ENCODE results near the gene ADAMTS4. TPM values are rescaled to one million over a fixed set of nuclear protein-coding genes. Genes with fewer than 3 reads are reported as not detected.

The ADAMTS4 gene
- total and polyA plus RNA-seq, 2 of the 4 experiments (the other 2 are of a cell fraction): 0.39 to 0.72 TPM

DNA sequence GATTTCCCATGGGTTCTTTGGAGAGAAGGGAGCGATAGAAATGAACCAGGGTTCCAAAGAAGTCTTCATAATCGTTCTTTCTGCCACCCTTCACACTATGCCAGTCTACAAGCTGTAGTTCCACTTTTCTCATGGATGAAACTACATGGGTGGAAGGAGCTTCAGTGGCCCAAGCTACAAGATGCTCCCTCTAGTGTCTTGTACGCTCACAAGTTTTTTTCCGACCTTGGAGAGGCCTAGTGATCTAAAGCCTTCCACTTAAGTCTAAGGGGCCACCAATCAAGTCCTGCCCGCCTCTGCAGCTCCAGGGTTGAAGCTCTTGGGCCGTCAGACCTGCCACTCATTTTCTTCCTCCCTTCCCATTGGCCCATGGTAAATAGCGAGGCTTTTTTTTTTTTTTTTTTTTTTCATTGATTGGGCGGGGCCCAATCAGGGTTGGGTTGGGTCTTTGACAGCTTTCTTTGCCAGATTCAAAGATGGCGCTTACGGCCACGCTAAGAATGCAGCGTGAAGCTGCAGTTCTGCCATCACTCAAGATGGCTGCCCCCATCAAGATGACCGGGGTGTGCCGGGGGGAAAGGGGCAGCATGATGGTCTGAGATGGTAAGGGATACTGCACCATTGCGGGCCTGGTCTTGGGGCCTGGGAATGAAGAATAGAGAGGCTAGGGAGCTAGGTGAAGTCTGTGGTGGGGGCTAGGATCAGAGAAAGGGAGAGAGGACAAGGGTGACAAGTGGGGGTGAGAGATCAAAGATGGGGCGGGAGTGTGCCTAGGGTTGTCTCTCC is 26.9 kb upstream of the ADAMTS4 start, which contains the start of gene TOMM40L (continued):
- TF ChIP-seq, protein P1, sequence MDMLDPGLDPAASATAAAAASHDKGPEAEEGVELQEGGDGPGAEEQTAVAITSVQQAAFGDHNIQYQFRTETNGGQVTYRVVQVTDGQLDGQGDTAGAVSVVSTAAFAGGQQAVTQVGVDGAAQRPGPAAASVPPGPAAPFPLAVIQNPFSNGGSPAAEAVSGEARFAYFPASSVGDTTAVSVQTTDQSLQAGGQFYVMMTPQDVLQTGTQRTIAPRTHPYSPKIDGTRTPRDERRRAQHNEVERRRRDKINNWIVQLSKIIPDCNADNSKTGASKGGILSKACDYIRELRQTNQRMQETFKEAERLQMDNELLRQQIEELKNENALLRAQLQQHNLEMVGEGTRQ (IDR thresholded peaks at IDR 0.05; ENCODE audit: low read depth, low read length): no peak
- TF ChIP-seq RFX5 (IDR thresholded peaks at IDR 0.05; ENCODE audit: low read depth, low read length): no peak

DNA sequence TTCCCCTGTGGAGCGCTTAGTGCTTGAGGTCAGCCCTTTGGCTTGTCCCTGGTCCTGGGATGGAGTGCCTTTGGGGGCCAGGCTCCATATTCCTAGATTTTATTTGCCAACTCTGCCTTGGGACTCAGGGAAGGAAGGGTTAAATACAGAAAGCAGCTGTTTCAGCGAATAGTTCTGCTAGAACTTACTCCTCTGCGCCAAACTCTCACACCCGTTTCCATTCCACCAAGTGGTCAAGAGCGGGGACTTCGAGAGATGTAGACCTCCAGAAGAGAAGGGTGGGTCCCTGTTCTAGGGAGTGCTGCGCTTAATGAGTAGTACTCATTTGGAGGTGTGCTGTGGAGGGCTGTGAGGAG is 26.3 kb upstream of the ADAMTS4 start:
- Histone ChIP-seq H4K8ac (ENCODE audit: low read depth in 2 of 2, low read length in 2 of 2) (peak overlapping the region; percentile 75 to 86), H3K4me2 (ENCODE audit: low read depth, low read length) (no peak overlapping the region), H4K5ac (ENCODE audit: low read depth, low read length) (peak overlapping the region; percentile 28; the same call in 1 of the 2 replicates), H3K14ac (replicated peaks; ENCODE audit: low read depth, low read length) (peak overlapping the region; percentile 44), H3K79me1 (ENCODE audit: low read depth in 1 of 2, low read length in 2 of 2) (peaks cover 9 to 17% of the 10 kb centered on the region in 2 experiments; a peak in 3 of 4 replicates), H2AK9ac (replicated peaks; ENCODE audit: low read depth, low read length, poor library complexity) (peak overlapping the region; percentile 60), H3K23ac (ENCODE audit: low read depth, low read length) (no peak overlapping the region), H4K91ac (ENCODE audit: insufficient read depth, low read depth, low read length) (peak overlapping the region; percentile 7; the same call in 1 of the 2 replicates), H2BK120ac (ENCODE audit: low read depth, low read length) (0 out of 2 replicates have a peak overlapping the region, but pooled peaks have one; percentile 20), H3K4me3 (ENCODE audit: insufficient read depth, low read depth, low read length) (no peak overlapping the region), H3K27ac (ENCODE audit: insufficient read depth, low read length) (no peak overlapping the region), H3K4me1 (ENCODE audit: control insufficient read depth, insufficient read depth, low read length) (peaks cover 9% of the 10 kb centered on the region; the same call in 1 of the 2 replicates), H2BK5ac (ENCODE audit: low read depth, low read length, poor library complexity, severe bottlenecking) (no peak overlapping the region), H3K9me1 (ENCODE audit: insufficient read depth, low read length) (peaks cover 3% of the 10 kb centered on the region; the same call in 1 of the 2 replicates), H3K18ac (ENCODE audit: low read depth, low read length) (no peak overlapping the region), H3K27me3 (ENCODE audit: control insufficient read depth, insufficient read depth, low read length) (no peaks in the 10 kb centered on the region; the same call in 1 of the 2 replicates), H3K4ac (ENCODE audit: low read depth, low read length) (peak overlapping the region; percentile 26; the same call in 1 of the 2 replicates), H2BK15ac (ENCODE audit: low read depth, low read length) (no peak overlapping the region; the same call in 2 of the 3 replicates), H4K20me1 (ENCODE audit: insufficient read depth, low read length) (no peaks in the 10 kb centered on the region), H2BK20ac (ENCODE audit: low read depth, low read length) (no peak overlapping the region; the same call in 1 of the 2 replicates), H2AFZ (replicated peaks; ENCODE audit: low read length, poor library complexity) (peak overlapping the region; percentile 94), H3K36me3 (ENCODE audit: control insufficient read depth, insufficient read depth, low read length) (peaks cover 15% of the 10 kb centered on the region), H2AK5ac (ENCODE audit: low read depth, low read length) (peak overlapping the region; percentile 21; the same call in 1 of the 2 replicates), H3K9me3 (ENCODE audit: control insufficient read depth, insufficient read depth, low read length) (no peaks in the 10 kb centered on the region), H3K9ac (ENCODE audit: low read depth, low read length) (peak overlapping the region; percentile 9; the same call in 1 of the 2 replicates), H3K56ac (ENCODE audit: extremely low read depth, insufficient read depth, low read length) (0 out of 2 replicates have a peak overlapping the region, but pooled peaks have one; percentile 26)
- dilution Hi-C loops (cut with HindIII; ENCODE audit: low sequenced_read_pairs, unreplicated experiment) (no loop called here), in situ Hi-C loops (cut with MboI; ENCODE audit: low sequenced_read_pairs) (loop anchor here (5.0 kb wide), 2 partner anchors 67 to 157 kb away; no protein-coding TSS in a partner anchor), intact Hi-C loops (cut with micrococcal nuclease) (loop anchor here (1.0 kb wide), 1 partner anchor 33 kb away; no protein-coding TSS in a partner anchor)
- ChIA-PET POLR2A (ENCODE audit: unreplicated experiment) (interaction anchor here (0.6 to 0.7 kb wide), 3 partner anchors 23 to 93 kb away, joined by 4 to 7 read pairs (median 6); partner anchors contain the start of gene NDUFS2), CTCF (interaction anchor here (0.6 to 3.2 kb wide), 15 partner anchors 9 to 436 kb away, joined by 3 to 21 read pairs (median 5); partner anchors contain the start of gene NDUFS2)
- no CpG with 5 or more reads among the region's 7 CpGs for WGBS, 2 experiments (ENCODE audit: extremely low coverage in 2 of 2, insufficient read length in 1 of 2)
- BruUV-seq (replicated peaks): no TSS peak
- ATAC-seq (ENCODE audit: low read depth): no peak
- DNase-seq: no peak
- TF ChIP-seq CHD1 (IDR thresholded peaks at IDR 0.05; ENCODE audit: low read depth, low read length): no peak
- no peak for TF ChIP-seq MXI1 (IDR thresholded peaks at IDR 0.05; ENCODE audit: borderline replicate concordance, low read depth, low read length)

All from IMR-90 (cell line).